Central memory CD4-positive, alpha-beta T cell (primary cell): ENCODE measurements around the gene TRMT112.
A peak's percentile ranks its signal among the peaks of the same experiment; 100 is the strongest.

ENCODE experiments used
- DNase-seq: peaks from one replicate; pipeline ENCODE4 v3.0.0; 2022

TRMT112 gene

DNA sequence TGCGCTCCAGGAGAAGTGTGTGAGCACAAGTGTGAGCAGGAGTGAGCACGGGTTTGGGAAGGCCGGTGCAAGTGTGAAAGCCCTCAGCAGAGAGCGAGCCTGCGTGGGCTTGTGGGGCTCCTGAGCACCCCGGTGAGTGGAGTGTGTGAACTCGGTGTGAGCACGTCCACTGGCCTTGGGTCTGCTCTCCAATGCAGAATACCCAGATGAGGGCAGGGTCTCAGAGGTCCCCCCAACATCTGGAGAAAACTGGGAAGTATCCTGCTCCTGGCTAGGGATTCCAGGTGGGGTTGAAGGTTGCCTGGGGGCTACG lies 10.8 kb downstream of the TRMT112 start:
- no peak for DNase-seq

DNA sequence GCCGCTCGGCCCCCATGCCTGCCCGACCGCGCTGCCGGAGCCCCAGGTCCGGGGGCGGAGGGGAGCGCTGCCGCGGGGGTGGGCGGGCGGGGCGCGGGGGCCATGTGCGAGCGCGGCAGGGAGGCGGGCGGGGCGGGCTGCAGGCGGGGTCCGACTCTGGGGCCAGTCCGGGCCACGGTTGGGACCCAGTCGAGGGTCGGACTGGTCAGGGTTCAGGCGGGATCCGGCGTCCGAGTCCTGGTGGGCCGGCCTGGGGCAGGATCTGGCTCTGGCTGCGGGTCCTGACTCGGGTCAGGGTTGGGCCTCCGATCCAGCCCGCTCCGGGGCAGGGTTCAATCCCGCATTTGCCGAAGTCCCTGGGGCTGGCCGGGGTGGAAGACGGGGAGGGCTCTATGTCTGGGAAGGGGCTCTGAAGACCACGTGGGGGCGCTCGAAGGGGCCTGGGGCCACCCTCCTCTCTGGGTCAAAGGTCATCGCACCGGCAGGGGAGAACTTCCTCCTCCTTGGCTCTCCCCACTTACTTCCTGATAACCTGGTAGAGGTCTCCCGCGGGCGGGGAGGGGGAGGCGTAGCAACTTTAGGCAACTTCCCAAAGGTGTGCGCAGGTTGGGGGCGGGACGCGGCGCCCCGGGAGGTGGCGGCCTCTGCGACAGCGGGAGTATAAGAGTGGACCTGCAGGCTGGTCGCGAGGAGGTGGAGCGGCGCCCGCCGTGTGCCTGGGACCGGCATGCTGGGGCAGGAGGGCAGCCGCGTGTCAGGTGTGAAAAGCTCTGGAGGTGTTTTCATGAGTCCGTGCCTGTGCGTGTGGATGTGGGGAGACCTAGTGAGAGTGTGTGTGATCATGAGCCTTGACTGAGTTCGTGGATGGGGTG lies 11.4 kb downstream of the TRMT112 start:
- DNase-seq = peak; percentile 59

GRCh38 chr11:64305075-64305690 lies 12.2 kb downstream of the TRMT112 start, which contains the start of gene ESRRA:
Gene ESRRA, plus strand, starts transcription at chr11:64305524. Its CDS starts 1,656 bp downstream, at chr11:64307180.
- peak; percentile 99 for DNase-seq

- peak; percentile 85 for DNase-seq
Measured at GRCh38 chr11:64304316-64305072, 12.9 kb downstream of the TRMT112 start.

- no peak for DNase-seq
Measured at GRCh38 chr11:64304032-64304315, 13.4 kb downstream of the TRMT112 start.

GRCh38 chr11:64303109-64304031 lies 14.0 kb downstream of the TRMT112 start:
- DNase-seq = no peak

- DNase-seq = no peak
Measured at GRCh38 chr11:64299847-64300648, 17.3 kb downstream of the TRMT112 start, which contains the start of gene CATSPERZ. Gene CATSPERZ, plus strand, starts transcription at chr11:64300358. Its CDS starts 53 bp downstream, at chr11:64300411.

DNA sequence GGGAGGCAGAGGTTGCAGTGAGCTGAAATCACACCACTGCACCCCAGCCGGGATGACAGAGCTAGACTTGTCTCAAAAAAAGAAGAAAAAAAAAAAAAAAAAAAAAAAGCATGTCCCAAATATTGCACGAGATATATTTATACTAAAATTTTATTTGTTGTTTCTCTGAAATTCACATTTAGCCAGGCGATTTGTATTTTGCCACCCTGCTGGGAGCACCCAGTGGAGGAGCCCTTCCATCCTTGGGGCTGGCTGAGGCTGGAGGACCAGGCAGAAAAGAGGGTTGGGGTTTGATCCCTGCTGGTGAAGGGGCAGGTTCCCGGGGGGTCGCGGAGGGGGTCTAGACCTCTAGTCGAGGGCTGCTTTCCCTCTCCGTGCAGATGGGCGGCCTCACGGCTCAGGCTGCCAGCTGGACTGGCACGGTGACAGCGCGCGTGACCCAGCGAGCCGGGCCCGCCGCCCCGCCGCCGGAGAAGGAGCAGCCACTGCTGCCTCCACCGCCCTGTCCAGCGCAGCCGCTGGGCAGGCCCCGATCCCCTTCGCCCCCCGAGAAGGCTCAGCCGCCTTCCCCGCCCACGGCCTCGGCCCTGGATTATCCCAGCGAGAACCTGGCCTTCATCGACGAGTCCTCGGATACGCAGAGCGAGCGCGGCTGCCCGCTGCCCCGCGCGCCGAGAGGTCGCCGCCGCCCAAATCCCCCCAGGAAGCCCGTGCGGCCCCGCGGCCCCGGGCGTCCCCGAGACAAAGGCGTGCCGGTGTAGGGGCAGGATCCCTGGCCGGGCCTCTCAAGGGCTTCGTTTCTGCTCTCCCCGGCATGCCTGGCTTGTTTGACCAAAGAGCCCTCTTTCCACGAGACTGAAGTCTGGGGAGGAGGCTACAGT lies 18.2 kb downstream of the TRMT112 start:
- no peak for DNase-seq

- DNase-seq = no peak
Measured at GRCh38 chr11:64297699-64298358, 19.5 kb downstream of the TRMT112 start.

GRCh38 chr11:64296830-64297698 lies 20.3 kb downstream of the TRMT112 start:
- no peak for DNase-seq

DNA sequence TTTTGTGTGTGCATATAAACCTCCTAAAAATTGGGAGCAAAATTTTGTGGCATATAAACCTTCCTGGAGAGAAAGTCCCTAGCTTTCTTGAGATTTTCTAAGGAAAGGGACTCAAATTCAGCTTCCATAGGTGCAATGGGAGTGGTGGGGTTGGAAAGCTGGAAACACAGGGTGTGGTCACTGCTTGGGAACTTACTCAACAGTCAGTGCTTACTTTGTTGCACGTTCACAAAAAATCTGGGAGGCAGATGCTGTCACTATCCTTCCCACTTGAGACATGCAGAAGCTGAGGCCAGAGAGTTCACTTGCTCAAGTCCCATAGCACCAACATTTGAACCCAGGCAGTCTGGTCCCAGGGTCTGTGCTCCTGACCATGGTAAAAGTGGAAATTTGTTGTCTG lies 21.1 kb downstream of the TRMT112 start:
- DNase-seq = no peak

DNA sequence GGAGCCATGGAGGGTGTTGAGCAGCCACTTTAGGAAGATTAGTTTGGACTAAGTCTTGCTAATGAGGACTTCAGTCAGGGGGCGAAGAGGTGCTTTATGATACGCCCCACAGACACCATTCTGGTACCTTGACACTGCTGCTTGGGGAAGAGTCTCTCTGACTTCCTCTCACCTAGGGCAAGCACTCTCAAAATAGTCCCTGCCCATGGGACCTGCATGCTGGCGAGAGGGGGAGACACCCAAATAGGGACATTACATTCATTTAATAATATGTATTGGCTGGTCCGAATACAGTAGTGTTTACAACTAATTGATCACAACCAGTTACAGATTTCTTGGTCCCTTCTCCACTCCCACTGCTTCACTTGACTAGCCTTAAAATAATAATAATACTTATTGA lies 21.6 kb downstream of the TRMT112 start:
- no peak for DNase-seq

GRCh38 chr11:64294774-64295173 lies 22.6 kb downstream of the TRMT112 start:
- no peak for DNase-seq

DNA sequence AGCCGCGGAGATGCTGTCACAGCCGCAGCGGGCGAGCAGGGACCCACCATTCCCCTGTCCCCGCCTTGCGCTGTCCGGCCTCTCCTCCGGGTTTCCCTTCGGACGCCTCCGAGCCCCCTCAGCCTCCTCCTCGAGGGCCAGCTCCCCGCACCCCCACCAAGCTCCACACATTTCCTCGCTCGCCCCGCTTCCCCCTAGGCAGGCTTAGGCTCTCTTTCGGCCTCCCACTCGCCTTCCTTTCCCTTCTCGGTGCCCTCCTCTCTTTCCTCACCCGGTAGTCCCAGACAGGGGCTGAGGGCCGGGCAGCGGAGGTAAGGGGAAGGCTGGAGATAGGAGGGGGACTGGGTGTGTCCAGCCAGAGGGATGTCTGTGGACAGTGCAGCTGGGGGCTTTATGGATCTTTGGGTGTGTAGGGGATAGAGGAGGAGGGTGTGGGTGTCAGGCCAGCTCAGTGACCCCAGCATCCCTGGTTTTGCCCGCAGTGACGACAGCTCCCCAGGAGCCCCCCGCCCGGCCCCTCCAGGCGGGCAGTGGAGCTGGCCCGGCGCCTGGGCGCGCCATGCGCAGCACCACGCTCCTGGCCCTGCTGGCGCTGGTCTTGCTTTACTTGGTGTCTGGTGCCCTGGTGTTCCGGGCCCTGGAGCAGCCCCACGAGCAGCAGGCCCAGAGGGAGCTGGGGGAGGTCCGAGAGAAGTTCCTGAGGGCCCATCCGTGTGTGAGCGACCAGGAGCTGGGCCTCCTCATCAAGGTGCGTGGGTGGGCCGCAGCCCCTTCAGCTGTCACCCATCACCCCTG lies 24.7 kb downstream of the TRMT112 start:
- DNase-seq = no peak

DNA sequence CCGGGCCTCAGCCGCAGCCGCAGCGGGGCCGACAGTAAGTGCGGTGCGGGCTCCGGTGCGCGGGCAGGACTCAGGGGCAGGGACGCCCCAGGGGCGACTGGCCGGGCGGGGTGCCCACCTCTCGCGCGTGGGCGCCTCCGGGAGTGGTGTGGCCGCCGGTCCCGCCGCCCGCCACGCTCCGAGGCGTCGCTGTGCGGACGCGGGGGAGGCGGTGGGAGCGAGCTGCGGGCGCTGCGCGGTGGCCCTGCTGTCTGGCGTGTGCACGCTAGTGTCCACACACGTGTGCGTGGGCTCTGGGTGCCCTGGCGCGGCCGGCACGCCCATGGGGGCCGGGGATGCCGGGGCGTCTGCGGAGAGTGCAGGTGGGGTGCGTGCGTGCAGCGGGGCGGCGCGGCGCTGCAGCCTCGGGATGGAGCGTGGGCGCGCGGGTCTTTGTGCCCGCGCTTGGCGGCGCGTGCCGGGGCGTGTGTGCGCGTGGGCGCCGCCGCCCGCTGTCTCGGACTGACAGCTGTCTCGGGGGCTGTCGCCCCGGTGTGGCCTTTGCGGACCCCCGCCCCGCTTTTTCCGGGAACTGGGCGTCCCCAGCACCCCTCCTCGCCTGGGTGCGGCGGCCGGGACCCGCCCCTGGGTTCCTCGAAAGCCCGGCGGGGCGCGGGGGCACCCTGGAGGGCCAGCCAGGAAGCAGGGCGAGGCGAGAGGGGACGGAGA lies 25.5 kb downstream of the TRMT112 start:
- no peak for DNase-seq

- DNase-seq = no peak
Measured at GRCh38 chr11:64291262-64291751, 26.1 kb downstream of the TRMT112 start, which contains the start of gene KCNK4. Gene KCNK4, plus strand, starts transcription at chr11:64291302. Its CDS starts 1,717 bp downstream, at chr11:64293019.
